HG03457 (cell line): ENCODE measurements around the gene SCTR.

Source experiments
- ATAC-seq: cut with Tn5 transposase; IDR thresholded peaks from one replicate; pipeline ENCODE4 v1.9.1; 2021; ENCODE audit warnings: moderate number of reproducible peaks; ENCODE audit not compliant: unreplicated experiment

SCTR gene

GRCh38 chr2:119431976-119432850, 92.1 kb downstream of the SCTR start:
- no peak for ATAC-seq

- peak; percentile 65 for ATAC-seq
Measured at GRCh38 chr2:119431155-119431975, 92.9 kb downstream of the SCTR start, which contains the start of gene TMEM37. TSS of gene TMEM37 (plus strand) at chr2:119431854. CDS start at chr2:119431904, 50 bp downstream.

DNA sequence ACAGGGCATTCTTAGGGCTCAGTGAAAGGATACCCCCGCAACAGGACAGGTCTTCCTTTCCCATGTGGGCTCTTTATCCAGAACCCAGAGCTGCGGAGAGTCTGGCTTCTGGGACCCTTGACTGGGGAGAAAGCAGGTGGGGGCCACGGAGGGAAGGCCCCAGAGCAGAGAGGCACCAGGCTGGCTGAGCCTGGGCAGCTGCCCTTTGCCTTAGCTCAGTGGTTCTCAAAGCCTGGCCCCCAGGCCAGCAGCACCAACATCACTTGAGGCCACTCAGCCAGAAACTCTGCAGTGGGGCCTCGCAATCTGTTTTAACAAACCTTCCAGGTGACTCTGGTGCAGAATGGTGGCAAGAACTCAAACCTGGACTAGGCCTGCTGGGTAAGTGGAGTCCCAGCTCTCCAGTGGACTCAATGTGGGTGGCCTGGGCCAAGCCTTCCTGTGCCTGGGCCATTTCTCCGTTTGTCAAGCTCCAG, 94.2 kb downstream of the SCTR start:
- no peak for ATAC-seq

DNA sequence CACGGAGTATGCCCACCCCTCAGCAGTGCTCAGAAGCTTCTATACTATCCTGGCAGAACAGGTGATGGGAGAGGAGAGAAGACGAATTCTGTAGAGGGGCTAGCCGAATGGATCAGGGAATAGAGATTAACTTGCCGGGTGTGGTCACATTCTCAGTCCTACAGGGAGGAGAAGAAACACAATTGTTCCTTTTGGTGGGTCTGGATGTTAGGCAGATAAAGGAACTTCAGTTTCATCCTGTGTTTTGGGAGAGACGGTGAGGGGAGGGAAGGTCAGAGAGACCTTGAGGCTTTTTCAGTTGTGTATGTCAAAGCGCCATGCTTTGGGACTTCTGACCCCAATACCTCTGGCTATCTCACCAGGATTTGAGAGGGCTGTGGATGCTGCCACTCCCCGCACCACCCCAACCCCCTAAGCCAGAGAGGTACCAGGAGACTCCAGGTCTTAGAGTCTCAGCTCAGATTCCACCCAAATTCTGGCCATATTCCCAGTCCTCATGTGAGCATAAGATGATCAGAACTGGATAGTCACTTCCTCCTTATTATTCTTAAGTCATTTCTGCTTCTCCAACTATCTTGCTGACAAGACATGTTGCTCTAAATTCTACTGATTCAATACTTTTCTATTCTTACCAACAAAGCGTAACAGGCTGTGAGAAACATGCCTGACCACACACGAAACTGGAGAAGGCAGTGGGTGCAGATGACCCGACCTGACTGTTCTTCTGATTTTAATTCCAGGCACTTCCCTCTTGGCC, 94.9 kb downstream of the SCTR start:
- ATAC-seq = no peak

DNA sequence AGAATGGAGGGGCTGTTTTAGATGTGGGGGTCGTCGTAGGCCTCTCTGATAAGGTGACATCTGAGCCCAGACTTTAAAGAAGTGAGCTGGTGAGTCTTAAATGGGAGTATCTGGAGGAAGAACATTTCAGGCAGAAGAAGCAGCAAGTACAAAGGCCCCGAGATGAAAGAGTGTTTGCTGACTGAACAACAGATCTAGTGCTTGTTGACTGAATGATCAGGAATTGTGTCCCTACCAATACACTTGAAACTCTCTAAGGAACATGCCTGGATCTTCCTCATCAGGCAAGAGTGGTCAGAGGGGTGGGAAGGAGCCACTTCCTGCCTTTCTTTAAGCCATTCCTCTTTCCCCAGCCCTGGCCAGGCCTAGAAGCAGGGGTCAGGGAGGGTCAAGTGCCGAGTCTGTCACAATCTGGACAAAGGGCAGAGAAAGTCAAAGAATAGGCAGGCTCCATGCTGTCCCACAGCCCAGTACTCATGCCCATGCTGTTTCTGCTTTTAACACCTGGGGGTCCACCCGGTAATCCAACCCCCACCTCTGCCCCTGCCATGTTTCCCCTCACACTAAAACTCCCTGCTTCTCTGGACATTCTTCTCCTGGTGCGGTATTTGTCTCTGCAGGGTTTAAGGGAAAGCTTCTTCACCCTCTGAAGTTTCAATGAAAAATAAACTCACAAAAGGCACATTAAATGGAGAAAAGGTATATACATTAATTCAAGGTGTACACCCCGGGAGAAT, 95.6 kb downstream of the SCTR start:
- ATAC-seq = no peak

- ATAC-seq = no peak
Measured at GRCh38 chr2:119427756-119428155, 96.5 kb downstream of the SCTR start.

DNA sequence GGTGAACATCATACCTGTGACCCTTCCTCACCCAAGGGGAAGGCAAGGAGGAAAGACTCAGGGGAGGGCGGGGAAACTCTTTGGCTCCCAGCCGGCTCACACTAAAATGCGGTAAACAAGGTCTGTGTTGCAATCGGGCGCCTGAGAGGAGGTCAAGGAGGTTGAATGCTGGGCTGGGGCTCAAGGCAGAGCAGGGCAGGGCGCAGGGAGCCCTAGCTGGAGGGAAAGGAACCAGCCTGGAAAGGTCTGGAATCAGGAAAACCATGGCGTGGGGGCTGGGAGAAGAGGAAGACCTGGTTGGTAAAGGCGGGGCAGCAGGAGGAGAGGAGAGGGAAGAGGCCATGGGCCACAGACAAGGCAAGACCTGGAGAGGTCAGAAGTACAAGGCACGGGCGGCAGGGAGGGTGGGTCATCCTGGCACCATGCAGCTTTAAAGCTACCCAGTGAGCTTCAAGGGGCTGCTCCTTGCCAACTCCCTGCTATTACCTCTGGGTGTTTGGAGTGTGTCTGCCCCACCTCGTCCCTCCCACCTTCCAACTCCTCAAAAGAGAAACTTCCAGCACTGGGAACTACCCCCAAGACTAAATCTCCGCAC, 97.4 kb downstream of the SCTR start:
- ATAC-seq = no peak

GRCh38 chr2:119426396-119426675, 97.9 kb downstream of the SCTR start:
- no peak for ATAC-seq

DNA sequence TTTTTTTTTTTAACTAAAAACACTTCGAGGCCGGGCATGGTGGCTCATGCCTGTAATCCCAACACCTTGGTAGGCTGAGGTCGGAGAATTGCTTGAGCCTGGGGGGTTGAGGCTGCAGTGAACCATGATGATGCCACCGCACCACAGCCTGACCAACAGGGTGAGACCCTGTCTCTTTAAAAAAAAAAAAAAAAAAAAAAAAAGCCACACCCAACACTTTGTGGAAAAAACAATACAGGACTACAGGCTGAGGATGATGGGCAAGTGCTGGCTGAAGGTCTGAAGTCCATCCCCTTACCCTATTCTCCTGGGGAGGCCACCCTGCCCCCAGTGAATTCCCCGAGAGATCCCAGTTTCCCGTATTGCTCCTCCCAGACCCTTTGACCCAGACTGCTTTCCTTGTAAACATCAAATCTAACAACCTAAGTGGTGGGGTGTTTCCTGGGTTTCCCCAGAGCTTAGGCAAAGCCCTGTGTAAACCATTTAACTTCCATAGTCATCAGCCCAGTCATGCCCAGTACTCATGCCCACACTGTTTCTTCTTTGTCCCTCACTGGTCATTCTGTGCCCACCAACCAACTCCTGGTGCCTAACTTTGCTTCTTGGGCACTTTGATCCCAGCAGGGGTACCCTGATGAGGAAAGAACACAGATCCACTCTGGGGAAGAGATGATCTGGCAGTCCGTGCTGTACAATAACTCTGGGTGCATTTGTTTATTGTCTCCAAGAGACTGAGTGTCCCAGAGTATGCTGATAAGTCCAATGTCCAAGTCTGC, 98.5 kb downstream of the SCTR start:
- no peak for ATAC-seq

GRCh38 chr2:119425119-119425405, 99.2 kb downstream of the SCTR start:
- ATAC-seq = no peak

- no peak for ATAC-seq
Measured at GRCh38 chr2:119424284-119425118, 99.8 kb downstream of the SCTR start.

DNA sequence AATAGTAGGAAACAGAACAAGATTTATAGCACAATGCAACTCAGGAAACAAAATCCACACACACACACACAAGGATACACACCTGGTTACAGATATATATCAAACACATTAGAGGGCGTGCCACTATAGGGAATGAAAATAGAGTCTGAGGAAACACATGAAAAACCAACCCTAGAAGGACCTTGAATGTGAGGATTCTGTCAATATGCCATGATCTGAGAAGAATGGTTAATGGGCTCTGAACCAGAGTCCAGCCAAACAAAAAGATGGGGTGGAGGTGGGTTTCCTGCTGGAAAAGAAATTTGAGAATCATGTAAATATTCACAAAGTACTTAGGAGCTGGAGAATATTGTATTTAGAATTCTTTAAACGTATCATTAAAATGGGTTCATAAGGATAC, 100.5 kb downstream of the SCTR start:
- ATAC-seq = no peak

GRCh38 chr2:119423108-119423444, 101.2 kb downstream of the SCTR start:
- ATAC-seq = no peak

DNA sequence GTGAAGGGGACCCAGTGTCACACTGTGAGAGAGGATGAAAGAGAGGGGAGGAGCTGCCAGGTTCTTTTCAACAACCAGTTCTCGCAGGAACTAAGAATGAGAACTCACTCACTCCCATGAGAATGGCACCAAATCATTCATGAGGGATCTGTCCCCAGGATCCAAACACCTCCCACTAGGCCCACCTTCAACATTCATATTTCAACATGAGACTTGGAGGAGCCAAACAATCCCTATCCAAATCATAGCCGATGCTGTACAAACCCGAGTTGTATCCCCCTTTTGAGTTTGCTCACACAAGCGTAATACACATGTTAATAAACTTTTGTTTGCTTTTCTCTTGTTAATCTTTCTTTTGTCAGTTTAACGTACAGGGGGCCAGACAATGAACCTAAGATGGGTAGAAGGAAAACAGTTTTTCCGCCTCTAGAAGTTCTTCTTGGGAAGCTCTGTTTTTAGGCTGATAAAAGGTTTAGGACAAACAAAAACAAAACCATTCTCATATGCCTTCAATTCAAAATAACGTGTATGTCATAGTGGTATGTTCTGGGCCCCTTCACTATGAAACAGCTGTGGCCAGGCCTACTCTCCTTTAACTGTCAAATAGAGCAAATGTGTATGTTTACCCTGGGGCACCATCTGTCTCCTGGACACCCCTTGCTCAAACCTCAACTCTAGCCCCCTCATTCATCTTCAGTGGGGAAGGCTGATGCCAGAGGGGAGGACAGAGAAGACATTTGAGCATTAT, 101.7 kb downstream of the SCTR start:
- no peak for ATAC-seq

- no peak for ATAC-seq
Measured at GRCh38 chr2:119421741-119422140, 102.5 kb downstream of the SCTR start.

DNA sequence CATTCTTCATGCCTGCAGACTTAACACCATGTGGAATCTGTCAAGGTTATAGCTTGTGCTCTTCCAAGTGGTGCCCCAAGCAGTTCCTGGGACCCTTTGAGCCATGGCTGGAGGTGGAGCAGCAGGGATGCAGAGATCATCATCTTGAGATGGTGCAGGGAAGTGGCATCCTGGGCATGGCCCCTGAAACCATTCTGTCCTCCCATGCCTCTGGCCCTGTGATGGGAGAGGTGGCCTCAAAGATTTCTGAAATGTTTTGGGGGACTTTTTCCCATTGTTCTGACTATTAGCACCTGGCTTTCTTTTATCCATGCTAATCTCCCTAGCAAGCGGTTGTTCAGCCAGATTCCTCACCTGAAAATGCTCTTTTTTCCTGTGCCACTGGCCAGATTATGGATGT, 103.0 kb downstream of the SCTR start:
- no peak for ATAC-seq

- no peak for ATAC-seq
Measured at GRCh38 chr2:119419803-119420508, 104.3 kb downstream of the SCTR start.

DNA sequence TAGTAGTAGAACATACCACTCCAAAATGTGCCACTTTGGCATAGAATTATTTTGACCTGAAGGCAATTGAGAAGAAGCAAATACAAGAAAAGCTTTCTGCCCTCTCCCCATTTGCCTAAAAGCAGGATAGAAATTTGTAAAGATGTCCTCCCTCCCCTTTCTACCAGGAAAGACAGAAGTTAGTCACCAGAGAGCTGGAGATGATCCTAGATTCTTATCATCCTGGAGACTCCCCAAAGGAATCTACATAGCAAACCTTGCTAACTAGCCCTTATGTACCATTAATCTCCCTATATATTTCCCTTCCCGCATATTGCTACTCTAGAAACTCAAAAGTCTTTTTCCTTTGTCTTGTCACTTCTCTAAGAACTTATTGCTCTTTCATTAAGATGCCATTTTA, 105.2 kb downstream of the SCTR start:
- ATAC-seq = no peak
